ENCODE measurements around the gene PTPRN2. TPM values are rescaled to one million over a fixed set of nuclear protein-coding genes. Genes with fewer than 3 reads are reported as not detected.

The PTPRN2 gene
- total and polyA plus RNA-seq, 9 of the 15 experiments (the other 6 are each of a cell fraction or from before 2014, with no cell fraction given), result not detected

- FAIRE-seq (no peak), DNase-seq (ENCODE audit: extremely low read depth in 1 of 4, low spot score in 3 of 4) (no peak), ATAC-seq (no peak)
- H3K36me3 ChIP-seq (ENCODE audit: control insufficient read depth, insufficient read depth, low read length), result no peaks in the 10 kb centered on the region
- intact Hi-C loops (cut with micrococcal nuclease), result no loop called here
- POLR2A ChIA-PET, result interaction anchor here (0.6 kb wide), 1 partner anchor 176 kb away, joined by 3 read pairs; no protein-coding TSS in a partner anchor
- TF ChIP-seq ZNF212 (CRISPR knock-in tag; IDR thresholded peaks at IDR 0.05), result no peak
- TF ChIP-seq, protein P1, sequence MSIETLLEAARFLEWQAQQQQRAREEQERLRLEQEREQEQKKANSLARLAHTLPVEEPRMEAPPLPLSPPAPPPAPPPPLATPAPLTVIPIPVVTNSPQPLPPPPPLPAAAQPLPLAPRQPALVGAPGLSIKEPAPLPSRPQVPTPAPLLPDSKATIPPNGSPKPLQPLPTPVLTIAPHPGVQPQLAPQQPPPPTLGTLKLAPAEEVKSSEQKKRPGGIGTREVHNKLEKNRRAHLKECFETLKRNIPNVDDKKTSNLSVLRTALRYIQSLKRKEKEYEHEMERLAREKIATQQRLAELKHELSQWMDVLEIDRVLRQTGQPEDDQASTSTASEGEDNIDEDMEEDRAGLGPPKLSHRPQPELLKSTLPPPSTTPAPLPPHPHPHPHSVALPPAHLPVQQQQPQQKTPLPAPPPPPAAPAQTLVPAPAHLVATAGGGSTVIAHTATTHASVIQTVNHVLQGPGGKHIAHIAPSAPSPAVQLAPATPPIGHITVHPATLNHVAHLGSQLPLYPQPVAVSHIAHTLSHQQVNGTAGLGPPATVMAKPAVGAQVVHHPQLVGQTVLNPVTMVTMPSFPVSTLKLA (conservative IDR thresholded peaks at IDR 0.05), result no peak
- no peak for TF ChIP-seq FOXJ3 (CRISPR knock-in tag; IDR thresholded peaks at IDR 0.05)
- no peak for TF ChIP-seq ZNF655 (CRISPR knock-in tag; IDR thresholded peaks at IDR 0.05)
- TF ChIP-seq ZNF140 (CRISPR knock-in tag; IDR thresholded peaks at IDR 0.05), result no peak
- TF ChIP-seq ZNF75A (CRISPR knock-in tag; IDR thresholded peaks at IDR 0.05), result no peak
- TF ChIP-seq NELFE (IDR thresholded peaks at IDR 0.05; ENCODE audit: insufficient read depth, insufficient read length), result no peak
- TF ChIP-seq PKNOX1 (IDR thresholded peaks at IDR 0.05), result no peak
- TF ChIP-seq ZNF780A (CRISPR knock-in tag; IDR thresholded peaks at IDR 0.05), result no peak
- TF ChIP-seq, protein P2, sequence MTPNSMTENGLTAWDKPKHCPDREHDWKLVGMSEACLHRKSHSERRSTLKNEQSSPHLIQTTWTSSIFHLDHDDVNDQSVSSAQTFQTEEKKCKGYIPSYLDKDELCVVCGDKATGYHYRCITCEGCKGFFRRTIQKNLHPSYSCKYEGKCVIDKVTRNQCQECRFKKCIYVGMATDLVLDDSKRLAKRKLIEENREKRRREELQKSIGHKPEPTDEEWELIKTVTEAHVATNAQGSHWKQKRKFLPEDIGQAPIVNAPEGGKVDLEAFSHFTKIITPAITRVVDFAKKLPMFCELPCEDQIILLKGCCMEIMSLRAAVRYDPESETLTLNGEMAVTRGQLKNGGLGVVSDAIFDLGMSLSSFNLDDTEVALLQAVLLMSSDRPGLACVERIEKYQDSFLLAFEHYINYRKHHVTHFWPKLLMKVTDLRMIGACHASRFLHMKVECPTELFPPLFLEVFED (CRISPR knock-in tag; conservative IDR thresholded peaks at IDR 0.05), result no peak
- TF ChIP-seq HDAC1 (IDR thresholded peaks at IDR 0.05), result no peak
- no peak overlapping the region for H3K9ac ChIP-seq (ENCODE audit: insufficient read depth in 1 of 2, low read depth in 2 of 2, low read length in 2 of 2)
- H3K4me3 ChIP-seq, result no peak overlapping the region
- H3K27me3 ChIP-seq (ENCODE audit: control insufficient read depth in 2 of 2, insufficient read depth in 2 of 2, low read length in 2 of 2), result peaks cover 69 to 99% of the 10 kb centered on the region in 2 experiments; a peak in 4 of 5 replicates
- in situ Hi-C loops (cut with MboI), result no loop called here
- no peaks in the 10 kb centered on the region for H3K79me2 ChIP-seq (ENCODE audit: control insufficient read depth, insufficient read depth, low read length)
- peaks cover 0 to 10% of the 10 kb centered on the region in 2 experiments; a peak in 1 of 5 replicates for H3K4me1 ChIP-seq (replicated peaks in 1 of 2; ENCODE audit: control insufficient read depth in 2 of 2, insufficient read depth in 2 of 2, low read length in 2 of 2)
- no peak overlapping the region for H3K27ac ChIP-seq (ENCODE audit: extremely low read depth, low read depth, low read length)
- CTCF ChIA-PET (ENCODE audit: low intra/inter-chr PET ratio), result interaction anchor here (0.6 kb wide), 1 partner anchor 87 kb away, joined by 4 read pairs; no protein-coding TSS in a partner anchor
- H2AFZ ChIP-seq (ENCODE audit: low read depth, low read length), result no peak overlapping the region
- BruUV-seq (replicated peaks), result no TSS peak
- 2% methylated on average over 21 of the region's 21 CpGs for WGBS (ENCODE audit: insufficient coverage, low coverage, missing lambda C conversion rate)
- H4K20me1 ChIP-seq (replicated peaks; ENCODE audit: control insufficient read depth, insufficient read depth, low read length), result peaks cover 12% of the 10 kb centered on the region
- no peak overlapping the region for H3K4me2 ChIP-seq (ENCODE audit: insufficient read depth, low read length)
- no peaks in the 10 kb centered on the region for H3K9me1 ChIP-seq (ENCODE audit: control insufficient read depth, insufficient read depth, low read length)
- no peaks in the 10 kb centered on the region for H3K9me3 ChIP-seq (replicated peaks; ENCODE audit: control insufficient read depth, insufficient read depth, low read depth, low read length)
Observed at GRCh38 chr7:158529181-158530096, 58.2 kb downstream of the PTPRN2 start.
